ENCODE measurements around the gene TCFL5.

Gene TCFL5

DNA sequence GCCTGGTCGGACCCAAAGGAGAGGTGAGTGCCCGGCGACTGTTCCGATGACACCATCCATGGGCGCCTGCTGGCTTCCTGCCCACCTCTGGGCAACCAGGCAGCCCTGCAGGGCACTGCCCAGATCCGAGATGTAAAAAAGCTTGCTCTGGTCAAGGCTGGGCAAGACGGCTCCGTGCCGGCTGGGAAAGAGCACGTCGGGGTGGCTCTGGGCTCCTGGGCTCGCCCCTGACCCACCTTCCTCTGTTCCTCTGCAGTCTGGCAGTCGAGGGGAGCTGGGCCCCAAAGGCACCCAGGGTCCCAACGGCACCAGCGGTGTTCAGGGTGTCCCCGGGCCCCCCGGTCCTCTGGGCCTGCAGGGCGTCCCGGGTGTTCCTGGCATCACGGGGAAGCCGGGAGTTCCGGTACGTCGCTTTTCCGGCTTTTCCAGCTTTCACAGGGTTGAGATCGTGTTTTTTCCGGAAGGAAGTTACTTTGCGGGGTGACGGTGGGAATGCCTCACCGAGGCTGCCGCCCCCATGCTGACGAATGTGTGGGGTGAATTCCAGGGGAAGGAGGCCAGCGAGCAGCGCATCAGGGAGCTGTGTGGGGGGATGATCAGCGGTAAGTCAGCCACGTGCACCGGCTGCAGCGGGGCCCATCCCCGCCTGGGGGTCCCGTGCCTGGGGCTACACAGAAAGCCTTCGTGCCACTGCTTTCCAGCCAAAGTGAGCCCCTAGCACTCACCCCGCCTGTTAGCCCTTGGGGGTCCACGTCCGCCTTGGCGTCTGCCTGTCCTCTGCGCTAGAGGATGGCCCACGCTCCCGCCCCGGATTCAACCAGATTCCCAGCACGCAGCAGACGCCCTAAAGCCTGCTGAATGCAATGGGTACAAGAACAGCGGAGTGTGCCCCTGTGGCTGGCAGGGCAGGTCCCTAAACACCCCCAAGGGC lies 25.4 kb downstream of the TCFL5 start:
- H3K27ac Mint-ChIP-seq: no peak overlapping the region
- H3K4me1 Mint-ChIP-seq (ENCODE audit: low read depth): peaks cover 43% of the 10 kb centered on the region
- no peaks in the 10 kb centered on the region for H3K27me3 Mint-ChIP-seq
- no peaks in the 10 kb centered on the region for H3K36me3 Mint-ChIP-seq (ENCODE audit: low read depth)
- H3K9me3 Mint-ChIP-seq: no peaks in the 10 kb centered on the region
- intact Hi-C loops (cut with micrococcal nuclease): no loop called here
- no peak overlapping the region for H3K4me3 Mint-ChIP-seq

DNA sequence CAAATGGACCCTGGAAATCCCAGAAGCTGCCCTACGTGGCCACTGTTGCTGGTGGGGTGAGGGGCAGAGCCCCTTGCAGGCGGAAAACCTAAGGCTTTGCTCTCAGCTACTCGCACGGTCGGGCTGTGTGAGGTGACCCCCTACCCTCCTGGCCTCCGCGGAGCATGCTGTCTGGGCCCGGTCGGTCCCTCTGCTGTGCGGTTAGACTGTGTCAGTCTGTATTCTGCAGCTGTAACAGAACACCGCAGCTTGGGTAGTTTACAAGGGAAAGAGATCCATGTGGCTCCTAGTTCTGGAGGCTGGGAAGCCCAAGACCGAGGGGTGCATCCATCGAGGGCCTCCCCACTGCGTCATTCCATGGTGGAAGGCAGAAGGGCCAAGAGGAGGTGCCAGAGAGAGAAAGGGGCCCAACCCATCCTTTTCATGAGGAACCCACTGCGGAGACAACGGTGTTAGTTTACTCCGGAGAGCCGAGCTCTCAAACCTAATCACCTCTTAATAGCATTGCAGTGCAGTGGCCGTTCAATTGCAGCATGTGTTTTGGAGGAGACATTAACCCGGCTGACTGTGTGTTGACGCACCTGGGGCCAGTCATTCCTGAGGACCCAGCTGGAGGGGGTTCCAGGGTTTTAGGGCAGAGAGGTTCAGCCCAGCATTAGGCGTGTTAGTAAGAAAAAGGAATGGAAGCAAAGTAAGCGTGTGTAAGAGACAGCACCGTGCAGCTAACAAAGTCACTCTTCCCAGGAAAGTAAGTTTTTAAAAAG lies 26.5 kb downstream of the TCFL5 start:
- Mint-ChIP-seq H3K36me3 (ENCODE audit: low read depth) (no peaks in the 10 kb centered on the region), H3K9me3 (no peaks in the 10 kb centered on the region), H3K4me1 (ENCODE audit: low read depth) (peaks cover 46% of the 10 kb centered on the region), H3K4me3 (no peak overlapping the region), H3K27ac (no peak overlapping the region), H3K27me3 (no peaks in the 10 kb centered on the region)
- intact Hi-C loops (cut with micrococcal nuclease): no loop called here

DNA sequence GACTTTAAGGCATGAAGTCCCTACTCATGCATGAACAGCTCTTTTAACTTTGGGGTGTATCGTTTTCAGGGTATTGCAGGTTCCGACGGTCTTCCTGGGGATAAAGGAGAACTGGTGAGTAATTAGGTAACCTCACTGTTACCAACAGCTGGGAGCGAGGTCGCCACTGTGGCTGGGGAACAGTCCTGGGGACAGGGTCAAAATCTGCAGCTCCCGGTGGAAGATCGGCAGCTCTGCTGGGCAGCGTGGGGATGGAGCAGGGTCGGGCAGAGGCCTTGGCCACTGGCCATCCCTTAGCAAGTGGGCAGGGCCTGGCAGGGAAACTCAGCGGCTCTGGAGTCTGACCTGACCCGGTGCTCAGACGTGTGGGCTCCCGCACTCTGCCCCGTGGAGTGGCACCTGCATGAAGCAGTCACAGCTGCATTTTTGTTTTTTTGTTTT lies 28.7 kb downstream of the TCFL5 start:
- Mint-ChIP-seq H3K27ac (peak overlapping the region; percentile 75), H3K9me3 (no peaks in the 10 kb centered on the region), H3K4me1 (ENCODE audit: low read depth) (peaks cover 37% of the 10 kb centered on the region), H3K4me3 (peak overlapping the region; percentile 63), H3K27me3 (no peaks in the 10 kb centered on the region), H3K36me3 (ENCODE audit: low read depth) (no peaks in the 10 kb centered on the region)
- intact Hi-C loops (cut with micrococcal nuclease): no loop called here

DNA sequence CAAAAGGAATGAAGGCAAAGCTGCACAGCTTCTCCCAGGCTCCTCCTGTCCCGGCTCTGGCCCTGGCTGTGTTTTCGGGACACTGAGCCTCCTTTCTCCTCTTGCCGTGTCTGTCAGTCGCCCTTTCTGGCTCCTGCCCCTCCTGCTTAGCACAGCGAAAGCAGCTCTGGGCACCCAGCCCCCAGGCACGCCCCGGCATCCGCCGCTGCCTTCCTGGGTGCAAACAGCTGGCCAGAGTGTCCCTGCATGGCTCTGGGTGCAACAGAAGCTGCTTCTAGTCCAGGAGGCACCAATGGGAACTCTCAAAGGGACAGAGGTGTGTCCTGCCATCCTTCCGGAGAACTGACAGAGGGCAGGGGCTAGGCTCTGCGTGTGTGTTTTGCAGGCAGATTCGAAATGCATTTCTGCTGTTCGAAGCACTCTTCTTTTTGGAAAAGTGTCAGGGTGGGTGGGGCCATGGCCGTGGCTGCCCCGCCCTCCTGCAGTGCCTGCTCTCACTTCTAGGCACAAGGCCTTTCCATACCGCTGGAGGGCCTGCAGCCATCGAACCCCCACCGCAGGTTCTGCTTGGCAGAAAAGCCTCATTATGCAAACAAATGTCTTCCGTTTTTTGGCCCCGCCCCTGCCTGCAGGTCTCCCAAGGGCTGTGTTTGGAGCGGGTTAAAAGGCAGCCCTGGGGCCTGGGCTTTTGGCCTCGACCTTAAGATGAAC lies 29.3 kb downstream of the TCFL5 start:
- peak overlapping the region; percentile 75 for H3K27ac Mint-ChIP-seq
- peaks cover 31% of the 10 kb centered on the region for H3K4me1 Mint-ChIP-seq (ENCODE audit: low read depth)
- H3K9me3 Mint-ChIP-seq: no peaks in the 10 kb centered on the region
- H3K27me3 Mint-ChIP-seq: peaks cover 2% of the 10 kb centered on the region
- intact Hi-C loops (cut with micrococcal nuclease): no loop called here
- H3K36me3 Mint-ChIP-seq (ENCODE audit: low read depth): no peaks in the 10 kb centered on the region
- peak overlapping the region; percentile 63 for H3K4me3 Mint-ChIP-seq

DNA sequence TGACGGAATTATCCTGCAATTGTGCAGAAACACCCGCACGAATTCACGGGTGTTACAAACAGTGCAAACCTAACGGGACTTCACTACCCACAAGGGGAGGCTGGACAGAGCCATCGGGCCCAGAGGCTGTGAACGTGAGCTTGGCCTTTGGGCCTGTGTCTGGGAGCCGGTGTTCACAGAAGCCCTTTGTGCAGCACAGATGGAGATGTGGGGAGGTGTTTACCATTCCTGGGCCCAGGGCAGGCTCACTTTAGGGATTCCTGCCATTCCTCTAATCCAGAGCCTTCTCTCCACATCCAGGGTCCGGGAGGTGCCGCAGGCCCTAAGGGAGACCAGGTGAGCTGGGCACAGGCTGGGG lies 29.8 kb downstream of the TCFL5 start:
- Mint-ChIP-seq H3K4me3 (no peak overlapping the region), H3K4me1 (ENCODE audit: low read depth) (peaks cover 27% of the 10 kb centered on the region), H3K27me3 (peaks cover 2% of the 10 kb centered on the region), H3K9me3 (no peaks in the 10 kb centered on the region), H3K27ac (peak overlapping the region; percentile 75), H3K36me3 (ENCODE audit: low read depth) (no peaks in the 10 kb centered on the region)
- intact Hi-C loops (cut with micrococcal nuclease): no loop called here

DNA sequence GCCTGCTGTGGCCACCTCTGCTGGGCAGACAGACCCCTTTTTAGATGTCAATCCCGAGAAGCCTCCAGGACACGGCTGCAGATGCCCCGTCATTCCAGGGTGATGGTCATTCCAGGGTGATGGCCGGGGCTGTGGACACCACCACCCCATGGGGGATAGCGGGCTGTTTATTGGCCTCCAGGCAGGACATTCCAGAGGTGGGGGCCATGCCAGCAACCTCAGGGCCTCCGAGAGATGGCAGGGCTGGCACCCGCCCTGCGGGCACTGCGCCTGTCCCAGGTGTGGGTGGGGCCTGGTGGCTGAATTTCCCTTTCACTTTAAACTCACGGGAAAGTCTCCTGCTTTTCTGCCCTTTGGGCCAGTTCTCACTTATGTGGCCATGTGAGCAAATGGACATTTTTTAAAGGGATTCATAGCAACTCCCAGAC lies 30.2 kb downstream of the TCFL5 start:
- H3K36me3 Mint-ChIP-seq (ENCODE audit: low read depth): no peaks in the 10 kb centered on the region
- intact Hi-C loops (cut with micrococcal nuclease): no loop called here
- peak overlapping the region; percentile 75 for H3K27ac Mint-ChIP-seq
- H3K4me3 Mint-ChIP-seq: no peak overlapping the region
- H3K9me3 Mint-ChIP-seq: no peaks in the 10 kb centered on the region
- H3K27me3 Mint-ChIP-seq: peaks cover 2% of the 10 kb centered on the region
- H3K4me1 Mint-ChIP-seq (ENCODE audit: low read depth): peaks cover 29% of the 10 kb centered on the region

DNA sequence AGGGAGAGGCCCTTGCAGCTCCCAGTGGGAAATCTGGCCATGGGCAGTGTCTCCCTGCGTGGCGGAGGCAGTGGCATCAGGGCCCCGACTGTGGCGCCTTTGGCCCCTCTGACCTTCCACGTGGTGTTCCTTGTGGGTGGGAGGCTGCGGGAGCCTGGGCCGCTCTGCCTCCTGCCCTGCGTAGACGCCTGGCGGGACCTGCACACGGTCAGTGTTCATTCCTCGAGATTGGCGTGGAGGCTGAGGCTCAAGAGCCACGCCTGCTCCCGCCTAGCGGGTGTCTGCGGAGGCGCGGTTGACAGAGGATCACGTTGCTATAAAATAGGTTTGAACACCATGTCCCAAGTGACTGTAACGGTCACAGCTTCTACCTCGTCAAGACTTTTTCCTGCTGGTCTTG lies 30.8 kb downstream of the TCFL5 start:
- no peak overlapping the region for H3K4me3 Mint-ChIP-seq
- peaks cover 33% of the 10 kb centered on the region for H3K4me1 Mint-ChIP-seq (ENCODE audit: low read depth)
- H3K27me3 Mint-ChIP-seq: peaks cover 2% of the 10 kb centered on the region
- no peak overlapping the region for H3K27ac Mint-ChIP-seq
- intact Hi-C loops (cut with micrococcal nuclease): no loop called here
- H3K9me3 Mint-ChIP-seq: no peaks in the 10 kb centered on the region
- no peaks in the 10 kb centered on the region for H3K36me3 Mint-ChIP-seq (ENCODE audit: low read depth)

DNA sequence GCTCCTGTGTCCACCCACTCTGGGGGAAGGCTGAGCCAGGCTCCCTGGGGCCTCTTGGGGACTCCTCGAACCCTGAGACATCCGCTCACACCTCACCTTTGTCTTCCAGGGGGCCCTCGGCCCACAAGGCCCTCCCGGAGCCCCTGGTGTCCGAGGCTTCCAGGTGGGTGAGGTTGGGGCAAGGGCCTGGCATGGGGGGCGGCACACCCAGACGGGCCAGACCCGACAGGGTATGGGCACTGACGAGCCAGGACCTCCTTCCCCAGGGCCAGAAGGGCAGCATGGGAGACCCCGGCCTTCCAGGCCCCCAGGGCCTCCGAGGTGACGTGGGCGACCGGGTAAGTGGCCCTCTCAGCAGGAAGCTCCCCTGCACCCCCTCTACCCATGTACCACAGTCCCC lies 31.4 kb downstream of the TCFL5 start:
- H3K27ac Mint-ChIP-seq: no peak overlapping the region
- H3K9me3 Mint-ChIP-seq: no peaks in the 10 kb centered on the region
- no peaks in the 10 kb centered on the region for H3K36me3 Mint-ChIP-seq (ENCODE audit: low read depth)
- peaks cover 33% of the 10 kb centered on the region for H3K4me1 Mint-ChIP-seq (ENCODE audit: low read depth)
- H3K27me3 Mint-ChIP-seq: peaks cover 2% of the 10 kb centered on the region
- no peak overlapping the region for H3K4me3 Mint-ChIP-seq
- intact Hi-C loops (cut with micrococcal nuclease): no loop called here

DNA sequence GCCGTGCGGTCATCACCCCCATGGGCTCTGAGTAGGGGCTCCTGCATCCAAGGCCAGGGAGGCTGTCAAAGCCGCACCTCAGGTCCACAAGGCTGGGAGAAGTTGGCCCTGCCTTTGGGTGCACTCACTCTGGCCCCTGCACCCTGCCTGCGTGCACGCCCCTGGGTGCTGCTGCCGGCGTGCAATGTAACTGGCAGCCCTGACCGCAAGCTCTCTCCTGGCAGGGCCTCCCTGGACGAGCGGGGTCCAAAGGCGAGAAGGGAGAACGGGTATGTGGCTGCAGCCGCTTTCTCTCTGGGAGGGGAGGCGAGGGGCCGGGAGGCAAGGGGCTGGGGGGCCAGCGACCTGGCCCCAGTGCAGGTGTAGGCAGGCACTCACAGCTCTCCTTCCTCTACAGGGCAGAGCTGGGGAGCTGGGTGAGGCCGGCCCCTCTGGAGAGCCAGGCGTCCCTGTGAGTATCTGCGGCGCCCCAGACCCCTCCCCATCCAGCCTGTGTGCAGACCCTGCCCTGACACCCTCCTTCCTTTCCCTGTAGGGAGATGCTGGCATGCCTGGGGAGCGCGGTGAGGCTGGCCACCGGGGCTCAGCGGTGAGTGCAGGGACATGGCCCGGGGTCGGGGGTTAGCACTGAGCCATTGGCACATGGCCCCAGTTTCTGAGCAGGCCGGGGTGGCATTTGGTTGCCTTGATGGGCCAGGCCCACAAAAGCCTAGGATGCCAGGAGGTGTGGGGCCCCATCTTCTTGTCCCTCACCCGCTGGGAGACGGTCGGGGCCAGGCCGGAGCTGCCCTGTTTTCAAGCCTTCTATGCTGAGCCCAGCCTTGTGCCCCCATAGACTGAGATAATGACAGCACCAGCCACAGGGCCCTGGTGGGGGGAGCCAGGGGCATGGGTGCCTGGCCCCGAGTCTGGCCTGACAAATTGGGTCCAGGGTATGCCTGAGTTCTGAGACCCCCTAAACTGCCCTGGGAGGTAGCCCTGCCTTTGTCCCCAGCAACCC lies 32.1 kb downstream of the TCFL5 start:
- Mint-ChIP-seq H3K27ac (no peak overlapping the region), H3K36me3 (ENCODE audit: low read depth) (no peaks in the 10 kb centered on the region), H3K9me3 (no peaks in the 10 kb centered on the region), H3K4me1 (ENCODE audit: low read depth) (peaks cover 33% of the 10 kb centered on the region), H3K27me3 (peaks cover 4% of the 10 kb centered on the region), H3K4me3 (no peak overlapping the region)
- intact Hi-C loops (cut with micrococcal nuclease): no loop called here

DNA sequence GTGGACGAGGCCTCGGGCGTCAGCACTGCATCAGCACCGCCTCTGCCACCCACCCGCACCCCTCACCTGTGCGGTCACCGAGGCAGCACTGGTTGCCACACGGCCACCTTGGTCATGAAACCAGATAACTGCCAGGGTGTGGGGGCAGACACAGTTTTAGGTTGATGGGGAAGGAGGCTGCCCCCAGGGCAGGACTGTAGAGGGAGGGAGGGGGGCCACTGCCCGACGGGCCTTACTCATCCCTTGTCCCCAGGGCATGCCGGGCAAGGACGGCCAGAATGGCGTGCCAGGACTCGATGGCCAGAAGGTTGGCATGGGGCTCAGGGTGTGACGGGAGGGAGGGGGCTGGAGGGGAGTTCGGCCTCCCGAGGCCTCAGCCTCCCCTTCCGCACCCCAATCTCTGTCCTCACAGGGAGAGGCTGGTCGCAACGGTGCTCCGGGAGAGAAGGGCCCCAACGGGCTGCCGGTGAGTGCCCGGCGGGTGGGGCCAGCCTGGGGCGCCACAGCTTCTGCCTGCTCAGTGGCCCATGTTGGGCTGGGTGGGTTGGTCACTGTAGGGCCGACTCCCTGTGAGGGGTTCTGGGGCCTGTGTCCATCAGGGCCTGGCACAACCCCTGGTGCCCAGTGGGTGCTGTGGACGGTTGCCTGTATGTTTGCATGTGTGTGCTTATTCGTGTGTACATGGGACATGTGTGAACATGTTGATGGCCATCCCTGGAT lies 33.0 kb downstream of the TCFL5 start:
- no peak overlapping the region for H3K27ac Mint-ChIP-seq
- peaks cover 33% of the 10 kb centered on the region for H3K4me1 Mint-ChIP-seq (ENCODE audit: low read depth)
- intact Hi-C loops (cut with micrococcal nuclease): no loop called here
- H3K27me3 Mint-ChIP-seq: peaks cover 4% of the 10 kb centered on the region
- no peak overlapping the region for H3K4me3 Mint-ChIP-seq
- H3K36me3 Mint-ChIP-seq (ENCODE audit: low read depth): no peaks in the 10 kb centered on the region
- no peaks in the 10 kb centered on the region for H3K9me3 Mint-ChIP-seq

DNA sequence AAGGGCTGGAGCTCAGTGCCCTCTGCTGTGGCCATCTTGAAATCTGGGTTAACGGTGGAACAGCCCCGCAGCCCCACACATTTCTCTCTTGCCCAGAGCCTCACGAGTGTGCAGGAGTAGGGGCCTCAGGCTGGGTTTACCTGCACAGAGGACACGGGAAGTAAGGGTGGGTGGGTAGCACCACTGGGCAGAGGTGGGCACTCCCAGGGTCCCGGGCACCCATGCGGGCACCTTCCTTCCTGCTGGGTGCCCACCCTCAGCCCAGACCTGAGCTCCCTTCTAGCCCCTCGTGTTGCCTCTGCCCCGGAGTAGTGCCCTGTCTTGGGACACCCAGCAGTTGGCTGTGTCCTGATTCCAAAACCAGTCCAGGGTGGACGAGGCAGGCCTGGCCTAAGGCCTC lies 33.6 kb downstream of the TCFL5 start:
- Mint-ChIP-seq H3K9me3 (no peaks in the 10 kb centered on the region), H3K4me3 (no peak overlapping the region), H3K4me1 (ENCODE audit: low read depth) (peaks cover 27% of the 10 kb centered on the region), H3K27me3 (peaks cover 4% of the 10 kb centered on the region), H3K36me3 (ENCODE audit: low read depth) (no peaks in the 10 kb centered on the region), H3K27ac (no peak overlapping the region)
- intact Hi-C loops (cut with micrococcal nuclease): no loop called here

DNA sequence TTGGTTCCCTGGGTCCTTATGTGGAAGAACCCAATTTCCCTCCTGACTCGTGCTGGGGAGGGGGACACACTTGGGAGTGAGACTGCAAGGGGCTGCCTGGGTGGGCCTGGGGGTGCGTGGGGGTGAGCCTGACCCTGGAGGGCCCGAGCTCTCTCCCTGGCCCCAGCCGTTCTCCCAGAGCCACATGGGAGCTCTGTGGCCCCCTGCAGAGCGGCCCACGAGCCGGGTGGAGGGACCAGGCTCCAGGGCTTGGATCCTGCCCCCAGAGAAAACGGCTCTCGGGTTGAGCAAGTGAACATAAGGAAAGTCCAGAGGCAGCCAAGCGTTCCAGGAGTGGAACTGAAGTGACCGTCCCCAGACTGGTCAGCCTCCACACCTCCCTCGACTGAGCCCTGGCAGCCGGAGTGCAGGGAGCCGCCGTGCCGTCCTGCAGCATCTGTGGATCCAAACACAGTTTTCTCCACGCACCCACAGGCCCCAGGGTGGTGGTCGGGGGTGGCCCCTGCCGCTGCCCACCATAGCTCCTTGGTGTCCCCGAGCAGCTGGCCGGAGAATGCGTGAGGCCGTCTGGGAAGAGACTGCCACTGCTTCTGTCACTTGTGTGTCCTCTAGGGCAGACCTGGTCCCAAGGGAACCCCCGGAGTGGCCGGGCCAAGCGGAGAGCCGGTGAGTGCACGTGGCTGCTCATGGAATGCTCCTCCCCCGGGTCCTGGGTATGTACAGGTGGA lies 34.1 kb downstream of the TCFL5 start:
- Mint-ChIP-seq H3K4me1 (ENCODE audit: low read depth) (peaks cover 21% of the 10 kb centered on the region), H3K27me3 (peaks cover 4% of the 10 kb centered on the region), H3K4me3 (no peak overlapping the region), H3K9me3 (no peaks in the 10 kb centered on the region), H3K27ac (no peak overlapping the region), H3K36me3 (ENCODE audit: low read depth) (no peaks in the 10 kb centered on the region)
- intact Hi-C loops (cut with micrococcal nuclease): no loop called here
